Stimulated activated naive CD8-positive, alpha-beta T cell treated with anti-CD3 and anti-CD28 coated beads, Interleukin-15, Interleukin-2, amounts not matched to agents 100 U/mL and 50 U/mL, for 24 hours (primary cell): Measurements from ENCODE around the gene TIGAR.

Experiments
- ATAC-seq: fragments of 150-1000 bp; cut with Tn5 transposase; one replicate; pipeline ENCODE4 v1.10.0; 2021
- DNase-seq: peaks from one replicate; pipeline ENCODE4 v3.0.0; 2021

TIGAR gene

GRCh38 chr12:4320853-4321701 lies at the start of gene TIGAR:
Gene TIGAR (plus strand): TSS chr12:4321213. CDS start chr12:4321272, 59 bp downstream.
- DNase-seq (peak; percentile 95), ATAC-seq (peak; percentile 100)

GRCh38 chr12:4271717-4272423 lies 49.1 kb upstream of the TIGAR start:
- peak; percentile 57 for ATAC-seq

GRCh38 chr12:4272424-4273272 lies 48.4 kb upstream of the TIGAR start:
- ATAC-seq (peak; percentile 4), DNase-seq (peak; percentile 86)

More at GRCh38 chr12:4271717-4272423, 49.1 kb upstream of the TIGAR start:
- peak; percentile 83 for DNase-seq

- no peak for ATAC-seq
- no peak for DNase-seq
These were observed 47.8 kb upstream of the TIGAR start for GRCh38 chr12:4273273-4273651.

- DNase-seq (peak; percentile 85), ATAC-seq (peak; percentile 31)
These were observed 47.2 kb upstream of the TIGAR start, which contains the start of gene CCND2 for GRCh38 chr12:4273652-4274395. Gene CCND2 (plus strand): TSS chr12:4273762. CDS start chr12:4274041, 279 bp downstream.

- ATAC-seq (no peak), DNase-seq (peak; percentile 41)
These were observed 46.5 kb upstream of the TIGAR start for GRCh38 chr12:4274396-4275015.

GRCh38 chr12:4275016-4275869 lies 45.8 kb upstream of the TIGAR start:
- no peak for ATAC-seq
- DNase-seq = no peak

- DNase-seq (no peak), ATAC-seq (no peak)
These were observed 45.1 kb upstream of the TIGAR start for GRCh38 chr12:4275870-4276301.

- ATAC-seq = peak; percentile 39
- peak; percentile 88 for DNase-seq
These were observed 44.3 kb upstream of the TIGAR start for GRCh38 chr12:4276524-4277204.

GRCh38 chr12:4277205-4277543 lies 43.8 kb upstream of the TIGAR start:
- ATAC-seq = no peak
- no peak for DNase-seq

- ATAC-seq = no peak
- no peak for DNase-seq
These were observed 43.2 kb upstream of the TIGAR start for GRCh38 chr12:4277857-4278256.

GRCh38 chr12:4278329-4279197 lies 42.5 kb upstream of the TIGAR start:
- ATAC-seq (no peak), DNase-seq (no peak)

GRCh38 chr12:4279198-4279690 lies 41.8 kb upstream of the TIGAR start:
- DNase-seq = no peak
- ATAC-seq = no peak

- DNase-seq = no peak
These were observed 40.5 kb upstream of the TIGAR start for GRCh38 chr12:4280351-4281163.

GRCh38 chr12:4281173-4281654 lies 39.8 kb upstream of the TIGAR start:
- DNase-seq = no peak
- ATAC-seq = no peak

More at GRCh38 chr12:4280351-4281163, 40.5 kb upstream of the TIGAR start:
- ATAC-seq = no peak

- no peak for DNase-seq
- no peak for ATAC-seq
These were observed 38.7 kb upstream of the TIGAR start for GRCh38 chr12:4282103-4282891.
